Neural crest cell (in vitro differentiated cells): ENCODE data around the gene TMEM167A. TPM values are rescaled to one million over a fixed set of nuclear protein-coding genes. Genes with fewer than 3 reads are reported as not detected.
A peak's percentile ranks its signal among the peaks of the same experiment; 100 is the strongest.

Experiments
- DNase-seq: peaks from one replicate; pipeline ENCODE4 v3.0.0; 2021; ENCODE audit warnings: low read depth, mixed read lengths, low spot score
- H3K27ac Mint-ChIP-seq: one replicate; pipeline ENCODE4 v1.8.0; 2021; ENCODE audit warnings: mild to moderate bottlenecking, mixed read lengths; ENCODE audit not compliant: unreplicated experiment
- H3K27me3 Mint-ChIP-seq: 2 replicates; pipeline ENCODE4 v1.8.0; 2021; ENCODE audit warnings: low read depth, mild to moderate bottlenecking, mixed read lengths
- H3K36me3 Mint-ChIP-seq: 2 replicates; pipeline ENCODE4 v1.8.0; 2021; ENCODE audit warnings: low read depth, mild to moderate bottlenecking, mixed read lengths
- H3K4me1 Mint-ChIP-seq: 2 replicates; pipeline ENCODE4 v1.8.0; 2021; ENCODE audit warnings: mixed read lengths
- H3K4me3 Mint-ChIP-seq: one replicate; pipeline ENCODE4 v1.8.0; 2021; ENCODE audit warnings: mild to moderate bottlenecking, mixed read lengths
- H3K9me3 Mint-ChIP-seq: 2 replicates; pipeline ENCODE4 v1.8.0; 2021; ENCODE audit warnings: mixed read lengths
- CTCF ChIP-seq: fragments of 200-600 bp; sonication (generic); conservative IDR thresholded peaks from 2 replicates; pipeline ENCODE4 v1.5.0; 2021; ENCODE audit warnings: antibody characterized with exemption, mild to moderate bottlenecking
- total RNA-seq: library from RNA; stranded (reverse); gene quantifications from 2 replicates; pipeline ENCODE4 v1.2.1, GENCODE V29; 2021

The TMEM167A gene
- total RNA-seq, 1 donor from 2014 or later = 98.8 TPM

- Mint-ChIP-seq H3K4me3 (no peak overlapping the region), H3K4me1 (peaks cover 12% of the 10 kb centered on the region), H3K27ac (no peak overlapping the region), H3K27me3 (no peaks in the 10 kb centered on the region), H3K36me3 (no peaks in the 10 kb centered on the region), H3K9me3 (no peaks in the 10 kb centered on the region)
- no peak for TF ChIP-seq CTCF
- no peak for DNase-seq
These were observed 25.3 kb upstream of the TMEM167A start for GRCh38 chr5:83102364-83102980.

DNA sequence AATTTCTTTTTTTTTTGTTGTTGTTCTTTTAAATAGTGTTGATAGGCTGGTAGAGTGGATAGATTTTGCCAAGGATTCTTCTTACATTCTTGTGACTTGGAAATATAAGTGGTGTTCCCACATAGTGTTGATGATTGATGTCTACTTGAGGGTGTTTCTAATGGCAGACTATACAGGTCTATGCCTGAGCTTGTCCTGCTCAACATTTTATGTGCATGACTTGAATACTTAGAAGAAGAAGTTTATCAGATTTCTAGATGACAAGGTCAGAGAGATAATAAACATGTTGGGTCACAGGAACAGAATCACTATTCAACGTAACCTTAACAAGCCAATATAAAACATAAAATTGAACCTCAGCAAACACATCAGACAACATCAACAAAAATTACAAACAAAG is 24.3 kb upstream of the TMEM167A start:
- no peak overlapping the region for H3K27ac Mint-ChIP-seq
- no peaks in the 10 kb centered on the region for H3K27me3 Mint-ChIP-seq
- H3K4me1 Mint-ChIP-seq = peaks cover 12% of the 10 kb centered on the region
- H3K4me3 Mint-ChIP-seq = no peak overlapping the region
- no peak for TF ChIP-seq CTCF
- no peaks in the 10 kb centered on the region for H3K9me3 Mint-ChIP-seq
- no peak for DNase-seq
- H3K36me3 Mint-ChIP-seq = no peaks in the 10 kb centered on the region

DNA sequence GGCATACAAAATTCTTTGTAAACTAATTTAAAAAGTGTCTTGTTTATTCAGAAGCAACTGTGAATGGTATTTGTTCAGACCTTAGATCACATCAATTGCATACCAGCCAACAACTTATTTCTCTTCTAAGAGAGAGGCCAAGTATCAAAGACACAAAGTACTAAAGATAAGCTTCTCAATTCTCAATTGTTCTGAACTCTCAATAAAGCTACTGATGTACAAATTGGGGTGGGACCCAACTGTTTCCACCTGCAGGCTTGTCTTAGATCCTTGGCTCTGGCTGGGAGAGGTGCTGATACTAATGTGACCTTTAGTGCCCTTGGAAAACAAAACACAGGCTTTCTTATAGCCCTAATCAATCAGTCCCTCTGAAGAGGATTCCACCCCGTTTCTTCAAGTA is 22.3 kb upstream of the TMEM167A start:
- no peaks in the 10 kb centered on the region for H3K27me3 Mint-ChIP-seq
- TF ChIP-seq CTCF = no peak
- peak overlapping the region; percentile 45 for H3K27ac Mint-ChIP-seq
- H3K4me3 Mint-ChIP-seq = no peak overlapping the region
- H3K4me1 Mint-ChIP-seq = peaks cover 12% of the 10 kb centered on the region
- H3K9me3 Mint-ChIP-seq = peaks cover 2% of the 10 kb centered on the region
- H3K36me3 Mint-ChIP-seq = peaks cover 3% of the 10 kb centered on the region
- no peak for DNase-seq

GRCh38 chr5:83099001-83099400 is 21.8 kb upstream of the TMEM167A start:
- DNase-seq = no peak
- Mint-ChIP-seq H3K9me3 (peaks cover 3% of the 10 kb centered on the region), H3K4me3 (no peak overlapping the region), H3K4me1 (peaks cover 12% of the 10 kb centered on the region), H3K36me3 (peaks cover 3% of the 10 kb centered on the region), H3K27me3 (no peaks in the 10 kb centered on the region), H3K27ac (no peak overlapping the region)
- TF ChIP-seq CTCF = no peak

- Mint-ChIP-seq H3K36me3 (peaks cover 6% of the 10 kb centered on the region), H3K9me3 (peaks cover 12% of the 10 kb centered on the region), H3K4me1 (peaks cover 12% of the 10 kb centered on the region), H3K27ac (no peak overlapping the region), H3K27me3 (no peaks in the 10 kb centered on the region), H3K4me3 (no peak overlapping the region)
- DNase-seq = no peak
- no peak for TF ChIP-seq CTCF
These were observed 20.6 kb upstream of the TMEM167A start for GRCh38 chr5:83097689-83098231.
